Activated CD4-positive, alpha-beta T cell treated with anti-CD3 and anti-CD28 coated beads, Interleukin-2, amount 50 U/mL, for 4 hours (primary cell): ENCODE results near the gene SH3RF1.

Experiments
- DNase-seq, 2 experiments: peaks; one replicate each; pipeline ENCODE4 v3.0.0-alpha.2; 2020

The SH3RF1 gene

GRCh38 chr4:169058312-169058711 lies 212.4 kb downstream of the SH3RF1 start:
- no peak for DNase-seq

DNA sequence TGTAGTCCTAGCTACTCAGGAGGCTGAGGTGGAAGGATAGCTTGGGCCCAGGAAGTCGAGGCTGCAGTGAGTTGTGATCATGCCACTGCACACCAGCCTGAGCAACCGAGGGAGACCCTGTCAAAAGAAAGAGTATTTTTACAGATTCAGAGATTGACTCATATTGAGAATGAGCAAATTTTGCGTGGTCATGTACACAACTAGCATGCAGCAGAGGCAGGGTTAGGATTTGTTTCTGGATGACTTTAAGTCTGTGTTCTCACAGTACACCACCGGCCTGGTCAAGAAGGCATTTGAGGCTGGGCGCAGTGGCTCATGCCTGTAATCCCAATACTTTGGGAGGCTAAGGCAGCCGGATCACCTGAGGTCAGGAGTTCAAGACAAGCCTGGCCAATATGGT lies 215.9 kb downstream of the SH3RF1 start:
- no peak for DNase-seq

DNA sequence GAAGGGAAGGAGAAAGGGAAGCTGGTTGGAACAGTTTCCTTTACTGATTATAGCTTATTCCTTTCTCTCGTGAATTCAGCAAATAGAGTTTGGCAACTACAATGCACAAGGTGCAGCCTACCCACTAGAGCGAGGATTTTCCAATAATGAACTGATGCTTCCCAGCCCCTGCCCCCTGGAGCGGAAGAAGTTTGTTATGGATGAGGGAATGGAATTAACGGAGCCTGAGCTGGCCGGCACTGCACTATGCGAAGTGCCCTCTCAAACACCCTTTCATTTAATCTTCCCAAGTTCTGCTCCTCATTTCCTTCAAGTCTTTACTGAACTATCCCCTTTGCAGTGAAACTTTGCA lies 218.2 kb downstream of the SH3RF1 start:
- DNase-seq = no peak

DNA sequence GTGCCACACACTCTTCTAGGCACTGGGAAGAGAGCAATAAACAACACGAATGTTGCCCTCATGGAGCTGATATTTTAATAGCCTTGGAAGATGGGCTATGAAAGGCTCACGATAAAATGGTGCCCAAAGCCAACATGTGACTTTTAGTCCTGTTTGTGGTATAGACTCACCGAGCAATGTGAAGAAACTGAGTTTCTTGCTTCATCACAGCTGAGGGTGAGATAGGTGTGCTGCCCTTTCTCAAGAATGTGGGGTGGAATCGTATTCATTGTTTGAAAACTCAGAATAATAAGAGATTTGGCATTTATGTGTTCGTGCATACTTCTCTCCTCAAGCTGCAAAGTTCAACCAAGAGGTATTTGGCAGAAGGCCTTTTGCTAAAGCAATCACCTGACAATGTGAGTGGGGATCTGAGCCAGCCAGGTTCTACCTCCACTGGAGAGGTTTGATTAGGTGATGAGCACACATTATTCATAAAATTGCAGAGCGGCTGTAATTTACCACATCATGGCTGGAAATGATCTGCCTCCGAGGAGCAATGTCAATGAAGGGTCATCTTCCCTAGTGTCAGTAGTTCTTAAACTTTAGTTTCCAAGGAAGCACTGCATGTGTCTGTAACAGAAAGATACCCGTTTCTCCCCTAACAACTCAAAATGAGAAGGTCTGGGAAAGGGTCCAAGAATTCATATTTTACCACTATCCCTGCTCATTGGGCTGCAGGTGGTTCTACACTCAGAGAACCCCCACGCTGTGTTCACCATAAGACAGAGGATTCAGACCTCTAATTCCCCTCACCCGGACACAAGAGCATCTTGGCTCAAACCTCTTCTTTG lies 218.8 kb downstream of the SH3RF1 start:
- no peak for DNase-seq

GRCh38 chr4:169050881-169051760 lies 219.6 kb downstream of the SH3RF1 start:
- DNase-seq = no peak

GRCh38 chr4:169050284-169050683 lies 220.5 kb downstream of the SH3RF1 start:
- no peak for DNase-seq

- no peak for DNase-seq
Measured at GRCh38 chr4:169048868-169049414, 221.8 kb downstream of the SH3RF1 start.

DNA sequence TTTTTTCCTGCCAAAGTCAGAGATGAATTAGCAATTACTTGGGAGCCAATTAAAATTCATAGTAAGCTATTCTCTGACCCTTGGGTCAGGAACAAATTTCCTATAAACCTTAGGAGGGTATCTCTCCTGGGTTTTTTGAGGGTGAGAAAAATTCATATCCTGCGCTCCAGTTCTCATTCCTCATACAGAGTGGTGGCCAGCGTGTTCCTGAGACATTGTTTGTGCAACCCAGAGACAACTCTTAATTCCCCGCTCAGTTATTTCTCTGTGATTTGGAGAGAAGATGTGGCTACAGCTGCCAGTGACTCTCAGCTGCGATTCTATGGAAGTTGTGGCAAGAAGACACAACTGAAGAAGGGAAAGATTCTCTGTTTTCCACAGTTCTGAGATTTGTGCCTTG lies 222.8 kb downstream of the SH3RF1 start:
- DNase-seq = no peak

DNA sequence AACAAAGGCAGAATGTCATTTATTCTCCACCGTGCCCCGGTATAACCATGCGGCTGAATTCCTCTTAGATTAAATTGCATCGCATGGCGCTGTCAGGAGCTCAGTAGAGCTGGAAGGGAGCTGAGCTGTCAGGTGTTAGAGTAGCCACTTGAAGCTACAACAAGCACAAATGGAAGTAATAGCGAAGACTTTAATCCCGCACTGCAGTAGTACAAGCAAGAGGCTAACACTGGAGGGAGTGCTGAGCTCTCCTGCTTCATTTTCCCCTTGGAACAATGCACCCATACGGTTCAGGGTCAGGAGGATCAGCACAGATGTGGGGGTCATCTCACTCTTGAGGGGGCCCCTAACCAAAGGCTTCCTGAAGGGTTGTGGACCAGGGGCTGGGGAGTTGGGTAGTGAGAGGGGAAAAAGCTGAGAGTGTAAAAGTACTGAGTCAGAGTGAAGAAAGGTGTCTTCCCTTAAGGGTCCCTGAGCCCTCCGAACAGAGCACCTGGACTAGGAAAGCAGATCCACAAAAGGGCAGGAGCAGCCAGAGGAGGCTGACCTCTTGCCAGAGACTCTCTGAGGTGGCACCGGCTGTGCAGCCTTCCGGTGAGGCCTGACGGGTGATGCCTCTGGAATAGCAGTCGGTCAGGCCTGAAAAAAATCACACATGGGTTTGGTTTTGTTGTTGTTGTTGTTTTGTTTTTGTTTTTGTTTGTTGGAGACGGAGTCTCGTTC lies 224.7 kb downstream of the SH3RF1 start:
- DNase-seq = no peak

DNA sequence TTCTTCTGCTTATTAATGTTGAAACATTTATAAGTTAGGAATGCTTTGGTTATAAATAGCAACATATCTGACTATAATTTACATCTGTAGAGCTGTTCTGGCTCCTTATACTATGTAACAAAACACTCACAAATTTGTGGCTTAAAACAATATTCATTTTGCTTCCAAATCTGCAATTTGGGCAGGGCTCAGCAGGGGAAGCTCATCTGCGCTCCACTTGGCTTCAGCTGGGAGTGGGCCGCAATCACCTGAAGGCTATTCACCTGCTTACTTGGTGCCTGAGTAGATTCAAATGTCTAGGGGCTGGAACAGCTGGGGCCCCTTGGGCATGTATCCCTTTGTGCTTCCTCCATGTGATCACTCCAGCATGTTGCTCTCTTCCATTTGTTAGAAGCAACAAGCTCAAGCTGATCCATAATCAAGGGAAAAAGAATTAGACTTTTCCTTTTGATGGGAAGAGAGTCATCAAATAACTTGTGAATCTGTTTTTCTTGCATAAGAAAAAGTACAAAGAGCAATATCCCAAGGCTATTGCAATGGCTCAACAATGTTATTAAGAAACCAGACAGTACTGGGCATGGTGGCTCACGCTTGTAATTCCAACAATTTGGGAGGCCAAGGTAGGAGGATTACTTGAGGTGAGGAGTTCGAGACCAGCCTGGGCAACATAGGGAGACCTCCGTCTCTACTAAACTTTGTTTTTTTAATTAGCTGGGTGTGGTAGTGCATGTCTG lies 225.9 kb downstream of the SH3RF1 start:
- no peak for DNase-seq
